ENCODE results near the gene CYP1B1. TPM values are rescaled to one million over a fixed set of nuclear protein-coding genes. Genes with fewer than 3 reads are reported as not detected.

CYP1B1 gene
- total RNA-seq (14.4 TPM), polyA plus RNA-seq (40.8 TPM)
- long read RNA-seq, donor 1, full-length matches to known transcripts: 2 of 2 reads
- long read RNA-seq, donor 1, partial matches to known transcripts: 0 of 2 reads
- long read RNA-seq, donor 1, other reads (novel, unspliced or antisense): 0 of 2 reads
- long read RNA-seq, donor 2, full-length matches to known transcripts: 39 of 47 reads
- long read RNA-seq, donor 2, partial matches to known transcripts: 8 of 47 reads
- long read RNA-seq, donor 2, other reads (novel, unspliced or antisense): 0 of 47 reads
- long read RNA-seq, donor 3, full-length matches to known transcripts: 9 of 9 reads
- long read RNA-seq, donor 3, partial matches to known transcripts: 0 of 9 reads
- long read RNA-seq, donor 3, other reads (novel, unspliced or antisense): 0 of 9 reads
- long read RNA-seq, donor 4, full-length matches to known transcripts: 7 of 7 reads
- long read RNA-seq, donor 4, partial matches to known transcripts: 0 of 7 reads
- long read RNA-seq, donor 4, other reads (novel, unspliced or antisense): 0 of 7 reads
- long read RNA-seq, donor 5, full-length matches to known transcripts: 19 of 19 reads
- long read RNA-seq, donor 5, partial matches to known transcripts: 0 of 19 reads
- long read RNA-seq, donor 5, other reads (novel, unspliced or antisense): 0 of 19 reads
- long read RNA-seq, donor 6, full-length matches to known transcripts: 13 of 19 reads
- long read RNA-seq, donor 6, partial matches to known transcripts: 6 of 19 reads
- long read RNA-seq, donor 6, other reads (novel, unspliced or antisense): 0 of 19 reads
- long read RNA-seq, donor 7, full-length matches to known transcripts: 7 of 7 reads
- long read RNA-seq, donor 7, partial matches to known transcripts: 0 of 7 reads
- long read RNA-seq, donor 7, other reads (novel, unspliced or antisense): 0 of 7 reads
- long read RNA-seq, donor 8, full-length matches to known transcripts: 10 of 10 reads
- long read RNA-seq, donor 8, partial matches to known transcripts: 0 of 10 reads
- long read RNA-seq, donor 8, other reads (novel, unspliced or antisense): 0 of 10 reads
- long read RNA-seq, donor 9, full-length matches to known transcripts: 4 of 4 reads
- long read RNA-seq, donor 9, partial matches to known transcripts: 0 of 4 reads
- long read RNA-seq, donor 9, other reads (novel, unspliced or antisense): 0 of 4 reads
- long read RNA-seq, donor 10, full-length matches to known transcripts: 9 of 16 reads
- long read RNA-seq, donor 10, partial matches to known transcripts: 7 of 16 reads
- long read RNA-seq, donor 10, other reads (novel, unspliced or antisense): 0 of 16 reads

GRCh38 chr2:38075507-38076151 is at the start of gene CYP1B1:
Gene CYP1B1, minus strand, starts transcription at chr2:38076151. Its CDS starts 763 bp downstream, at chr2:38075388.
- no peaks in the 10 kb centered on the region for H3K4me1 ChIP-seq (ENCODE audit: control insufficient read depth in 2 of 2, insufficient read depth in 2 of 2, low read length in 2 of 2)
- H3K9me3 ChIP-seq (ENCODE audit: control insufficient read depth in 2 of 2, insufficient read depth in 1 of 2, low read length in 1 of 2): peaks cover 0 to 2% of the 10 kb centered on the region in 2 donors
- peak within 1 kb of the TSS; percentile 30 to 41 for H3K4me3 ChIP-seq (ENCODE audit: low read length in 2 of 2)
- no peak for DNase-seq (ENCODE audit: low read depth in 6 of 9, low spot score in 9 of 9)
- no peaks in the 10 kb centered on the region for H3K36me3 ChIP-seq (ENCODE audit: control insufficient read depth in 2 of 2, insufficient read depth in 2 of 2, low read length in 1 of 2)
- WGBS: 4% methylated on average over 46 of the region's 46 CpGs
- H3K27me3 ChIP-seq (ENCODE audit: control insufficient read depth in 2 of 2, insufficient read depth in 1 of 2, low read length in 1 of 2): peaks cover 59 to 94% of the 10 kb centered on the region in 2 donors
- peak within 1 kb of the TSS; percentile 41 to 83 for H3K27ac ChIP-seq (ENCODE audit: low read depth in 1 of 2, low read length in 1 of 2)

GRCh38 chr2:38125007-38125406 is 49.1 kb upstream of the CYP1B1 start:
- Histone ChIP-seq H3K27ac (ENCODE audit: low read depth in 1 of 2, low read length in 1 of 2) (no peak overlapping the region), H3K36me3 (ENCODE audit: control insufficient read depth in 2 of 2, insufficient read depth in 2 of 2, low read length in 1 of 2) (no peaks in the 10 kb centered on the region), H3K27me3 (ENCODE audit: control insufficient read depth in 2 of 2, insufficient read depth in 1 of 2, low read length in 1 of 2) (peaks cover 0 to 2% of the 10 kb centered on the region in 2 donors), H3K4me3 (ENCODE audit: low read length in 2 of 2) (no peak overlapping the region), H3K9me3 (ENCODE audit: control insufficient read depth in 2 of 2, insufficient read depth in 1 of 2, low read length in 1 of 2) (peaks cover 0 to 8% of the 10 kb centered on the region in 2 donors), H3K4me1 (ENCODE audit: control insufficient read depth in 2 of 2, insufficient read depth in 2 of 2, low read length in 2 of 2) (no peaks in the 10 kb centered on the region)
- DNase-seq (ENCODE audit: low read depth in 6 of 9, low spot score in 9 of 9): no peak
- 95% methylated on average over 5 of the region's 5 CpGs for WGBS

GRCh38 chr2:38123911-38124310 is 48.0 kb upstream of the CYP1B1 start:
- Histone ChIP-seq H3K9me3 (ENCODE audit: control insufficient read depth in 2 of 2, insufficient read depth in 1 of 2, low read length in 1 of 2) (peaks cover 0 to 8% of the 10 kb centered on the region in 2 donors), H3K4me3 (ENCODE audit: low read length in 2 of 2) (no peak overlapping the region)
- no peak for DNase-seq (ENCODE audit: low read depth in 6 of 9, low spot score in 9 of 9)

GRCh38 chr2:38122344-38122743 is 46.4 kb upstream of the CYP1B1 start:
- Histone ChIP-seq H3K9me3 (ENCODE audit: control insufficient read depth in 2 of 2, insufficient read depth in 1 of 2, low read length in 1 of 2) (peaks cover 0 to 2% of the 10 kb centered on the region in 2 donors), H3K27ac (ENCODE audit: low read depth in 1 of 2, low read length in 1 of 2) (no peak overlapping the region), H3K4me1 (ENCODE audit: control insufficient read depth in 2 of 2, insufficient read depth in 2 of 2, low read length in 2 of 2) (no peaks in the 10 kb centered on the region), H3K27me3 (ENCODE audit: control insufficient read depth in 2 of 2, insufficient read depth in 1 of 2, low read length in 1 of 2) (peaks cover 0 to 2% of the 10 kb centered on the region in 2 donors), H3K4me3 (ENCODE audit: low read length in 2 of 2) (no peak overlapping the region), H3K36me3 (ENCODE audit: control insufficient read depth in 2 of 2, insufficient read depth in 2 of 2, low read length in 1 of 2) (no peaks in the 10 kb centered on the region)
- 95% methylated on average over 7 of the region's 7 CpGs for WGBS
- no peak for DNase-seq (ENCODE audit: low read depth in 6 of 9, low spot score in 9 of 9)

More at GRCh38 chr2:38123911-38124310, 48.0 kb upstream of the CYP1B1 start:
- H3K27me3 ChIP-seq (ENCODE audit: control insufficient read depth in 2 of 2, insufficient read depth in 1 of 2, low read length in 1 of 2): peaks cover 0 to 2% of the 10 kb centered on the region in 2 donors
- H3K36me3 ChIP-seq (ENCODE audit: control insufficient read depth in 2 of 2, insufficient read depth in 2 of 2, low read length in 1 of 2): no peaks in the 10 kb centered on the region
- H3K27ac ChIP-seq (ENCODE audit: low read depth in 1 of 2, low read length in 1 of 2): no peak overlapping the region
- no peaks in the 10 kb centered on the region for H3K4me1 ChIP-seq (ENCODE audit: control insufficient read depth in 2 of 2, insufficient read depth in 2 of 2, low read length in 2 of 2)
- WGBS: 95% methylated on average over 1 of the region's 1 CpG

- WGBS: 90% methylated on average over 2 of the region's 2 CpGs
- H3K4me1 ChIP-seq (ENCODE audit: control insufficient read depth in 2 of 2, insufficient read depth in 2 of 2, low read length in 2 of 2): no peaks in the 10 kb centered on the region
- no peak overlapping the region for H3K27ac ChIP-seq (ENCODE audit: low read depth in 1 of 2, low read length in 1 of 2)
- no peaks in the 10 kb centered on the region for H3K9me3 ChIP-seq (ENCODE audit: control insufficient read depth in 2 of 2, insufficient read depth in 1 of 2, low read length in 1 of 2)
- DNase-seq (ENCODE audit: low read depth in 6 of 9, low spot score in 9 of 9): no peak
- no peak overlapping the region for H3K4me3 ChIP-seq (ENCODE audit: low read length in 2 of 2)
- no peaks in the 10 kb centered on the region for H3K36me3 ChIP-seq (ENCODE audit: control insufficient read depth in 2 of 2, insufficient read depth in 2 of 2, low read length in 1 of 2)
- peaks cover 0 to 2% of the 10 kb centered on the region in 2 donors for H3K27me3 ChIP-seq (ENCODE audit: control insufficient read depth in 2 of 2, insufficient read depth in 1 of 2, low read length in 1 of 2)
Observed at GRCh38 chr2:38121481-38121880, 45.5 kb upstream of the CYP1B1 start.

- Histone ChIP-seq H3K27ac (ENCODE audit: low read depth in 1 of 2, low read length in 1 of 2) (no peak overlapping the region), H3K9me3 (ENCODE audit: control insufficient read depth in 2 of 2, insufficient read depth in 1 of 2, low read length in 1 of 2) (no peaks in the 10 kb centered on the region), H3K4me1 (ENCODE audit: control insufficient read depth in 2 of 2, insufficient read depth in 2 of 2, low read length in 2 of 2) (no peaks in the 10 kb centered on the region), H3K27me3 (ENCODE audit: control insufficient read depth in 2 of 2, insufficient read depth in 1 of 2, low read length in 1 of 2) (peaks cover 0 to 2% of the 10 kb centered on the region in 2 donors), H3K4me3 (ENCODE audit: low read length in 2 of 2) (no peak overlapping the region), H3K36me3 (ENCODE audit: control insufficient read depth in 2 of 2, insufficient read depth in 2 of 2, low read length in 1 of 2) (no peaks in the 10 kb centered on the region)
- WGBS: 90% methylated on average over 5 of the region's 5 CpGs
- DNase-seq (ENCODE audit: low read depth in 6 of 9, low spot score in 9 of 9): no peak
Observed at GRCh38 chr2:38120829-38121228, 44.9 kb upstream of the CYP1B1 start.

GRCh38 chr2:38120264-38120592 is 44.3 kb upstream of the CYP1B1 start:
- 87% methylated on average over 2 of the region's 2 CpGs for WGBS

GRCh38 chr2:38116762-38117161 is 40.8 kb upstream of the CYP1B1 start:
- H3K27me3 ChIP-seq (ENCODE audit: control insufficient read depth in 2 of 2, insufficient read depth in 1 of 2, low read length in 1 of 2): peaks cover 0 to 4% of the 10 kb centered on the region in 2 donors
- no peaks in the 10 kb centered on the region for H3K4me1 ChIP-seq (ENCODE audit: control insufficient read depth in 2 of 2, insufficient read depth in 2 of 2, low read length in 2 of 2)
- H3K27ac ChIP-seq (ENCODE audit: low read depth in 1 of 2, low read length in 1 of 2): no peak overlapping the region
- WGBS: 93% methylated on average over 3 of the region's 3 CpGs
- no peaks in the 10 kb centered on the region for H3K9me3 ChIP-seq (ENCODE audit: control insufficient read depth in 2 of 2, insufficient read depth in 1 of 2, low read length in 1 of 2)
- no peaks in the 10 kb centered on the region for H3K36me3 ChIP-seq (ENCODE audit: control insufficient read depth in 2 of 2, insufficient read depth in 2 of 2, low read length in 1 of 2)
- no peak overlapping the region for H3K4me3 ChIP-seq (ENCODE audit: low read length in 2 of 2)
- no peak for DNase-seq (ENCODE audit: low read depth in 6 of 9, low spot score in 9 of 9)

More at GRCh38 chr2:38120264-38120592, 44.3 kb upstream of the CYP1B1 start:
- Histone ChIP-seq H3K36me3 (ENCODE audit: control insufficient read depth in 2 of 2, insufficient read depth in 2 of 2, low read length in 1 of 2) (no peaks in the 10 kb centered on the region), H3K27ac (ENCODE audit: low read depth in 1 of 2, low read length in 1 of 2) (no peak overlapping the region), H3K4me3 (ENCODE audit: low read length in 2 of 2) (no peak overlapping the region), H3K27me3 (ENCODE audit: control insufficient read depth in 2 of 2, insufficient read depth in 1 of 2, low read length in 1 of 2) (peaks cover 0 to 2% of the 10 kb centered on the region in 2 donors), H3K4me1 (ENCODE audit: control insufficient read depth in 2 of 2, insufficient read depth in 2 of 2, low read length in 2 of 2) (no peaks in the 10 kb centered on the region), H3K9me3 (ENCODE audit: control insufficient read depth in 2 of 2, insufficient read depth in 1 of 2, low read length in 1 of 2) (no peaks in the 10 kb centered on the region)
- DNase-seq (ENCODE audit: low read depth in 6 of 9, low spot score in 9 of 9): no peak
